NCI-H526 treated with DMSO at 0.1 percent for 48 hours (cell line): ENCODE measurements around the gene LRRK2.
"Not testable (repeated sequence)": the region's sequence is repeated elsewhere in the genome, so short reads cannot be mapped to it uniquely, and the experiment has no call there.

Experiments used
- DNase-seq: peaks from one replicate; lab custom pipeline; 2025; lab: John Stamatoyannopoulos, UW

Gene LRRK2

GRCh38 chr12:40315375-40315774, 90.6 kb downstream of the LRRK2 start:
- DNase-seq, result no peak

DNA sequence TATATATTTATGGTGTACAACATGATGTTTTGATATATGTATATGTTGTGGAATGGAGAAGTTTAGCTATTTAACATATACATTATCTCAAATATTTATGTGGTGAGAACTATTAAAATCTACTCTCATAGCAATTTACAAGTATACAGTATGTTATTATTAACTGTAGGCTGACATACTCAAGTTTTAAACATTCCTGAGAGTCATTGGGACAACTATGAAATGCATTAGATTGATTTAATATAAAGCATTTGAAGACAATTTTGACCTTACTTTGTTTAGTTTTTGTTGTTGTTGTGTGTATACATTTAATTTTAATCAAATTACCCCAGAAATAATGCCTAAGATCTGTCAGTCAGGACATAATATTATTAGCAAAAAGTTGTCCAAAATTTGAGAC, 99.5 kb downstream of the LRRK2 start:
- DNase-seq, result no peak

DNA sequence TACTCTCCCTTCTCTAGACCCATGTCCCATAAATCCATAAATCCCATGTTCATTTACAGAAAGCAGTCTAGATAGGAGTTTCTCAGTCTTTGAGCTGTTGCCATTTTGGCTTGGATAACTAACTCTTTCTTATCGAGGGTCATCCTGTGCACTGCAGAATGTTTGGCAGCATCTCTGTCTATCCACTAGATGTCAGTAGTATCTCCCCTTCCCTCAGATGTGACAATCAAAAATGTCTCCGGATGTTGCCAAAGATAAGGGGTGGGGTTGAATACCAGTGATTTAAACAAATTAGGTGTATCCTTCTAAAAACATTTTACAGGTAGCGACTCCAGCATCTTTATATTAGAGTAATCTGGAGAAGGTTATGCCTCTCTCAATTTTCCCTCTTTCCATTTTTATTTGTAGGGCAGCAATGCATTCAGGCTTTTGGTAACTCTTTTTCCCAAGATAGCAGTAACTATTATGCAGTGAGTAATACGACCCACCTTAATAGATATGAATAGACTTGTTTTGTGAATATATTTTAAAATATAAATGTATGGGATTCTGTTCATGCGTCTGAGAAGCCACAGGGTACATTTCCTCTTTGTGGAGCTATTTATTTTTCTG, 100.7 kb downstream of the LRRK2 start:
- peak; percentile 50 for DNase-seq

GRCh38 chr12:40327535-40327934, 102.7 kb downstream of the LRRK2 start:
- no peak for DNase-seq

GRCh38 chr12:40330180-40330579, 105.4 kb downstream of the LRRK2 start:
- DNase-seq, result no peak

DNA sequence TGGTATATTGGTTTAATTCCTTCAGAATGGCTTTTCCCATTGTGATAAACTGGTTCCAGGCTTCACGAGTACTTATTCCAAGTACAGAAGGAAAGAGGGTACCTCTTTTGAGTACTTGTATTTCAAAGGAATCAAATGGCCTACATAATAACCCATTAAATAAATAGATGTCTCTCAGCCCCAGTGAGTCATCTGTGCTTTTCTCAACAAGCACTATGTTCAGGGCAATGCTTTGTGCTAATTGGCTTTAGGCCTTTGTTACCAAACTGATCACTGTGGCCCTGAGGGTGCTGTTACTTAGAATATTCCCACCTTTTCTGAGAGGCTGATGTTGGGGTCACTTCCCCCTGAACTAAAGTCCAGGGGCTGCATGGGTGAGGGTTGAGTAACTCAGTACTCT, 107.1 kb downstream of the LRRK2 start:
- no peak for DNase-seq

DNA sequence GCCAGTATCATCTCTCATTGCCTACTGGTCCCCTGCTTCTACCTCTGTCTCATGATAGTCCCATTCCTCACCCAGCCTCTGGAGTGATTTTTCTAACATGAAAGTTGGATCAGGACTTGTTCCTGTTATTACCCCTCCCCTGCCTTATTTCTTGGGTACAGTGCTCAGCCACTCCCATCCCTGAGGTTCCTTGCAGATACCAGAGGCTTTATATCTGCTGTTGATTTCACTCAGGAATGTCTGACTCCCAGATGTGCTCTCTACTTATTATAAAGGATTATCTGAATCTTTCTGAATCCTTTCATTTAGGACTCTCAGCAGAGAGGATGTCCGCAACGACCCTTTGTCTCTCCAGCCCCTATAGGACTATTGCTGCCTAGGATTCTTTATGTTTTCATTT, 111.2 kb downstream of the LRRK2 start:
- no peak for DNase-seq

DNA sequence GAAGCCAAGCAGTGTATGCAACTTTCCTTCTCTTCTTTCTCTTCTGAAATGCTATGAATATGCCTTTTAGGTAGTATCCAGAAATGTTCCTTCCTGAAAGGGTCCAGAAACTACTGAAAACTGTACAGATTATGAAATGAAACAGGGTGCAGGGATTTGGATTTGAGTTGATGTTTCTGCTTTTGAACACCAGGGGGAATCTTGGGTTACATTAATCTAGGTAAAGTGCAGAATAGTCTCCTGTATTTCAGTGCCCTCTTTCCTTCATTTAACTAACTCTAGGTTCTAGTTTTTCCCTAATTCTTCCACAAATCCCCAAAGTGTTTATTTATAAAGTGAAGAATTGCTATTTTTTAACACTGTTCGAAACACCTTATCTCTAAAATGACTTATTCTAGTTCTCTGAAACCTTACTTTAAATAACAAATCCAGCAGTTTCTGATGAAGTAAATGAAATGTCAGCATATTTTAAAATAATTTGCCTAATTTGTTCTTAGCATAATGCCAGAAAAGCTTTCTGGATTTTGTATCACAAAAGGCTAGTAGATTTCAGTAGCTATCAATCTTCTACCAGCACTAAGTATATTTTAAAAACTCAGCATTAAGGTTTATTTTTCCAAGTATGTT, 111.9 kb downstream of the LRRK2 start:
- DNase-seq, result peak; percentile 18

GRCh38 chr12:40338071-40338470, 113.3 kb downstream of the LRRK2 start:
- DNase-seq, result no peak

- no peak for DNase-seq
Observed at GRCh38 chr12:40338621-40339020, 113.8 kb downstream of the LRRK2 start.

DNA sequence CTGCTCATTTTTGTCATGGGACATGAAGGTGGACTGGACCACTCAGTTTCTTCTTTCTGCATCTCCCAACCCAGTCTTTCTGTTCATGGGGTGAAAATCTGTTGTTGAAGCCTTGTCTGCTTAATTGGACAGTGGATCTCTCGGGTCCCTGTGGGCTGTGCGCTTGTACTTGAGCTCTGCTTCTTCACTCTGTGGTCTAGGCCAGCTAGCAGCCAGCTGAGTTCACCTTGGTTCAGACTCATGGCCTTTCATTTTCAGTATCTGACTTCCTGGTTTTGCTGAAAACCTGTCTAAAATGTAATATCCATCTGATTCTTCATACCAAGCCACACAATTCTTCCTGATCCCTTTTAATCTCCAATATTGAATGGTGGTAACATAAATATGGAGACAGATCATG, 117.2 kb downstream of the LRRK2 start:
- DNase-seq, result no peak

GRCh38 chr12:40343124-40343523, 118.3 kb downstream of the LRRK2 start:
- no peak for DNase-seq

DNA sequence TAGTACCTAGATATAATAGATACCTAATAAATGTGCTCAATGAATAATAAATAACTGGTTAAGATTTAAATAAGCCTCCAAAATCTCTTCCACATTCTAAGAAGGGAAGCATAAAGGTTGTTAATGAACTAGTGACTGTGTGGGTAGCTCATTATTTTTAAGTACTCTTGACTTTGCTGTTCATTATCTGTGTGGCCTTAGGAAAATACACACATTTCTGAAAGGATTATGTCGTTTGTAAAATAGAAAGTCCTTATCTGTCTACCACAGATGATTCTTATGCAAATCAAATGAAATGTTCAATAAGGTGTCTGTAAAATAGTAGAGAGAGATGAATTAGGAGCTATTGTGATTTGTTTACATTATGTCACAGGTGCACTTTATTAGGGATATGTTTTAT, 119.5 kb downstream of the LRRK2 start:
- DNase-seq, result peak; percentile 30

- no peak for DNase-seq
Observed at GRCh38 chr12:40351976-40352375, 127.2 kb downstream of the LRRK2 start.

DNA sequence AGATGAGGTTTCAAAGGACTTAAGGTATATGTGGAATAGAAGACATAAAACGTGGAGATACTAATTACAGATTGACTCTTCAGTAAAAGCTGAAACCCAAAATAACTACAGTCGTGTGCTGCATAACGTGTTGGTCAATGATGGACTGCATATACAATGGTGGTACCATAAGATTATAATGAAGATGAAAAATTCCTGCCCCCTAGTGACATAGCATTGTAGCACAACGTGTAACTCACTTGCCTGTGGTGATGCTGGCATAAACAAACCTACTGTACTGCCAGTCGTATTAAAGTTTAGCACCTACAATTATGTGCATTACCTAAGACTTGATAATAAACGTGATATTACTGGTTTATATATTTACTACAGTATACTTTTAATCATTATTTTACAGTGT, 150.3 kb downstream of the LRRK2 start:
- DNase-seq, result no peak

DNA sequence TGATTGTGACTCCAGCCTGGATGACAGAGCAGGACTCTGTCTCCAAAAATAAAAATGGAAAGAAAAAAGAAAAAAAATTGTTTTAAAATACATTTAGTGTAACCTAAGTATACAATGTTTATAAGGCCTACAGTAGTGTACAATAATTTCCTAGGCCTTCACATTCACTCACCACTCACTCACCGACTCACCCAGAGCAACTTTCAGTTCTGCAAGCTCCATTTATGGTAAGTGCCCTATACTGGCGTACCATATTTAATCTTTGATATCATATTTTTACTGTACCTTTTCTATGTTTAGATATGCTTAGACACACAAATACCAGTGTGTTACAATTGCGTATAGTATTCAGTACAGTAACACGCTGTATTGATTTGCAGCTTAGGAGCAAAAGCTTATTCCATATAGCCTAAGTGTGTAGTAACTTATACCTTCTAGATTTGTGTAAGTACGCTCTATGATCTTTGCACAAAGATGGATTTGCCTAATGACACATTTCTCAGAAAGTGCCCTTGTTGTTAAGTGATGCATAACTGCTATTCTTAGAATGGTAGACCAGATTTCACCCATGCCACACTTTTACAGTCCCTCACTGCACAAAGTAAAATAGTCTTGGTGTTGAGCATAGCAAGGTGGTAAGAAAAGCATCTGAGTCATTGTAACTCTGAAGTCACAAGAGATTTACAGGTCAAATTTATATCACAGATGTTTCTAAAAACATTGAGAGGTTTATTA, 151.9 kb downstream of the LRRK2 start:
- DNase-seq, result no peak

GRCh38 chr12:40378691-40379090, 153.9 kb downstream of the LRRK2 start:
- DNase-seq, result no peak

DNA sequence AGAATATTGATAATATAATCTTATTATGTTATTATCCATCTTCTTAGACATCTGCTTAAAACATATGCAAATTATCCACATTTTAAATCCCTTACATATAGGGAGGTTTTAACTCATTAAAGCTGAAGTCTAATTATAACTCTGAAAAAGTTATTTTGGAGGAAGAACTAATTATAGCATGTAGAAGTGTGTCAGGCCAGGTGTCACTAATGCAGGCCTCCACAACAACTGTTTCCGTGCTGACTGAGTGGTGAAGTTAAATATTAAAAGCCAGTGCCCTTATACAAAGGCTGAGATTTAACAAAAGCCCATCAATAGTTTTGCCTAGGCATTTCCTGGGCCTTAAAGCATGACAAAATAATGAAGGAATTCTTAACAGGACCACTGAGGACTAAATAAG, 157.4 kb downstream of the LRRK2 start:
- no peak for DNase-seq

GRCh38 chr12:40387279-40387678, 162.5 kb downstream of the LRRK2 start:
- not testable (repeated sequence) for DNase-seq

- DNase-seq, result no peak
Observed at GRCh38 chr12:40390980-40391379, 166.2 kb downstream of the LRRK2 start.

- no peak for DNase-seq
Observed at GRCh38 chr12:40393026-40393425, 168.2 kb downstream of the LRRK2 start.

- DNase-seq, result no peak
Observed at GRCh38 chr12:40399656-40400055, 174.9 kb downstream of the LRRK2 start.

DNA sequence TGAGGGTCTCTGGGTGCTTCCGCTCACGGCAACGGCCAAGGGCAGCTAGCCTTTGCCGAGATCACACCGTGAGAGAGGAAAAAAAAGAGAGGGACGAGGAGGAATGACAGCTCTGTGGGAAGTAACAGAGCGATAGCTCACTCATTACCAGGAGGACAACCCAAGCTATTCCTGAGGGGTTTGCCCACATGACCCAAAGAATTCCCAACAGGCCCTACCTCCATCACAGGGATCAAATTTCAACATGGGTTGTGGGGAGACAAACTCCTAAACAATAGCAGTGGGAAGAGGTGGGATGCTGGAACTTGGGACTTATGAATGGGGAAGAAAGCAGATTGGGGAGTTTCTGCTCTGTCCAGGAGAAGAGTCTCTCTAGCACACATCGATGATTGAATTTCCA, 180.6 kb downstream of the LRRK2 start:
- DNase-seq, result no peak
